HG03196 (cell line): ENCODE results near the gene OSBPL6.

Source experiments
- ATAC-seq: cut with Tn5 transposase; IDR thresholded peaks from one replicate; pipeline ENCODE4 v1.9.1; 2021; ENCODE audit not compliant: unreplicated experiment

OSBPL6 gene

DNA sequence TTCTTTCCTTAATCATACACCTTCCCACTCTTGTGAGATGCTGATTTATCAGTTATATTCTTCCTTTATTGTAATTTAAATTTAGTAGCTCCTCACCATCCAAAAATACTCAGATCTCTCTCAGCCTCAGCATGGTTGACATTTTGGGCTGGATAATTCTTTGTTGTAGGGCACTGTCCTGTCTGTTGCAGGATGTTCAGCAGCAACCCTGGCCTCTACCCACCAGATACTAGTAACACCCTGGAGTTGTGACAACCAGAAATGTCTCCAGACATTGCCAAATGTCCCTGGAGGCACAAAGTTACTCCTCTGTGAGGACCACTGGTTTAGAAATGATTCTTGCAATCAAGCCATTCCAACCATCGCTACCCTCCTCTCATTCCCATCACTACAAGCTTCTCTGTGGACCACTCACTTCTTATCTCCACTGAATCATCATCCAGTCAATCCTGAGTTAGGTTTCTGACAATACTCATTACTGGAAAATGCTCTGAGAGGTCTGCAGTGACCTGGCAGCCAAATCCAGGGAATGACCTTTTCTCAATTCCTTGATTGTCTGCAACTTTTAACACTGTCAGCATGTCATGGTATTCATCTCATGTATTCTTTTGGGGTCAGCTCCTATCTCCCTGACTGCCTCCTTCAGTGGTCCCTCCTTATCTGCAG is 43.3 kb downstream of the OSBPL6 start:
- no peak for ATAC-seq

DNA sequence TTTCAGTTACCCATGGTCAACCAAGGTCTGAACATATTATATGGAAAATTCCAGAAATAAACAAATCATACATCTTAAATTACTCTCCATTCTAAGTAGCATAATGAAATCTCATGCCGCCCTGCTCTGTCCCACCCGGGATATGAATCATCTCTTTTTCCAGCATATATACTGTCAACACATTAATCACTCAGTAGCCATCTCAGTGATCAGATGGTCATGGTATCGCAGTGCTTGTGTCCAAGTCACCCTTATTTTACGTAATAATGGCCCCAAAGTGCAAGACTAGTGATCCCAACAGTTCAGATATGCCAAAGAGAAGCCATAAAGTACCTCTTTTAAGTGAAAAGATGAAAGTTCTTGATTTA is 43.8 kb downstream of the OSBPL6 start:
- no peak for ATAC-seq

DNA sequence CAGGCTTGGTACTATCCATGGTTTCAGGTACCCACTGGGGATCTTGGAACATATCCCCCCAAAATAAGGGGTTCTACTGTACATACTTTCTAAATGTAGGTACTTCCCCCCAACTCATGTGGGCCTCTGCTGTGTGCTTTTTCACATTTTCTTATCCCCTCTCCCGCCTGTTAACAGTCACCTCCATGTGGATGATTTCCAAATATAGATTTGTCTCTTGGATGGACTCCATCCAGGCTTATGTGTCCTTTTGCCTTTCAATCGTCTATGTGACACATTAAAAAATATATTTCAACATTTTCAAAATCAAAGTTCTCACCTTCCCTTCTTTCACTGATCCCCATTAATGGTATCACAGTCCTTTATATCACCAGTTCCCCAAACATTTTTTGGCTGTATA is 44.4 kb downstream of the OSBPL6 start:
- no peak for ATAC-seq

- ATAC-seq = no peak
Measured at GRCh38 chr2:178241844-178242551, 47.7 kb downstream of the OSBPL6 start.

GRCh38 chr2:178242552-178242883 is 48.2 kb downstream of the OSBPL6 start:
- no peak for ATAC-seq

DNA sequence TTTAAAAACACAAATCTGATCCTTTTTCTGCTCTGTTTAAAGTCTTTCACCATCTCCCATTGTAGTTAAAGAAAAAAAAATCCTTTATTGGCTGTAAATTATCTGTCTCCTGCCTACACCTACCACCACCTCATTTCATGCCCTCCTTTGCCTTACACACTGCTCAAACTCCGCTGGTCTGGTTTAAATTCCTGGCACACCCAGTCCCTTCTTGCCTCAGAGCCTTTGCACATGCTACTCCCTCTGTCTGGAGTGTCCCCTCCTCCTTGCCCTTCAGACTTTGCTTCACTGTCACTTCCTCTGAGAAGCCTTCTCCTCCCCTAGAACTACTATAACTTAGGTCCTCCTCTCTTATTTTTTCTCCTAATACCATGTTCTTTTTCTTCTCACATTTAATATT is 49.6 kb downstream of the OSBPL6 start:
- ATAC-seq = no peak

GRCh38 chr2:178244777-178245176 is 50.5 kb downstream of the OSBPL6 start:
- no peak for ATAC-seq

- ATAC-seq = no peak
Measured at GRCh38 chr2:178246696-178247095, 52.4 kb downstream of the OSBPL6 start.

DNA sequence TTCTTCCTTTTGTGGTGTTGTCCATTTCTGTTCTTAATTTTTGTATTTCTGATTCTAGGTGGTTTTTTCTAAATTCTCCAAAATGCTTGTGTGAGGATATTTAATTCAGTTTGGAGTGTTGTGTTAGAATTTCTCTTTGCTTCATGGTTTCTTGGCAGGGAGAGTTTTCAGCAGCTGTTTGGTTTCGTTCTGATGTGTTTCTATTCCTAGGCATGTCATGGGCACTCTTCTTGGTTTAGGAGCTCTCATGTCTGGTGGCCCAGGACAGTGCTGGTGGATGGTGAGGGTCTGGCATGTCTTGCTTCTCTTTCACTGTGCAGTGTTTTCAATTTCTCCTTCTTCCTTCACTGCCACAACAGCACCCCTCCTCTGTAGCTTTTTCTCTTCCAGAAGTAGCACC is 52.9 kb downstream of the OSBPL6 start:
- ATAC-seq = no peak

- ATAC-seq = no peak
Measured at GRCh38 chr2:178250429-178250828, 56.1 kb downstream of the OSBPL6 start.

GRCh38 chr2:178251151-178251955 is 57.0 kb downstream of the OSBPL6 start:
- ATAC-seq = no peak

GRCh38 chr2:178256382-178257042 is 62.2 kb downstream of the OSBPL6 start:
- no peak for ATAC-seq

GRCh38 chr2:178257127-178257526 is 62.8 kb downstream of the OSBPL6 start:
- ATAC-seq = no peak

- no peak for ATAC-seq
Measured at GRCh38 chr2:178258916-178259315, 64.6 kb downstream of the OSBPL6 start.

DNA sequence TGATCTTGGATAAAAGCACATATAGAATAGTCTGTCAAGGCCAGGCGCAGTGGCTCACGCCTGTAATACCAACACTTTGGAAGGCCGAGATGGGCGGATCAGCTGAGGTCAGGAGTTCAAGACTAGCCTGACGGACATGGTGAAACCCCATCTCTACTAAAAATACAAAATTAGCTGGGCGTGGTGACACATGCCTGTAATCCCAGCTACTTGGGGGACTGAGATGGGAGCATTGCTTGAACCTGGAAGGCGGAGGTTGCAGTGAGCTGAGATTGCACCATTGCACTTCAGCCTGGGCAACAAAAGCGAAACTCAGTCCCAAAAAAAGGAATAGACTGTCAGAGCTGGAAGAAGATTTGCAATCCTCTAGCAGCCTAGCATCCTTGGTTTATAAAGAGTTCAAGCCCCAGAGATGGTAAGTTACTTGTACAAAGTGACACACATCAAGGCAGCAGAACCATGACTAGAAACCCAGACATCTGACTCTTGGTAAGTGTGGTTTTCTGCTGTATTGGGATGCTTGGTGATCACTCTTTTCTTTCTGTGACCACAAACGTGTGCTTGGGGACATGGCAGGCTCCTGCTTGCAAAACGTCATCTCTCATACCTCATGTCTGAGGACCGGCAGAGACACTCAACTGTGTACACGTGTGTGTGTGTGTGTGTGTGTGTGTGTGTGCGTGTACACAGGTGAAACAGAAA is 69.0 kb downstream of the OSBPL6 start:
- no peak for ATAC-seq

DNA sequence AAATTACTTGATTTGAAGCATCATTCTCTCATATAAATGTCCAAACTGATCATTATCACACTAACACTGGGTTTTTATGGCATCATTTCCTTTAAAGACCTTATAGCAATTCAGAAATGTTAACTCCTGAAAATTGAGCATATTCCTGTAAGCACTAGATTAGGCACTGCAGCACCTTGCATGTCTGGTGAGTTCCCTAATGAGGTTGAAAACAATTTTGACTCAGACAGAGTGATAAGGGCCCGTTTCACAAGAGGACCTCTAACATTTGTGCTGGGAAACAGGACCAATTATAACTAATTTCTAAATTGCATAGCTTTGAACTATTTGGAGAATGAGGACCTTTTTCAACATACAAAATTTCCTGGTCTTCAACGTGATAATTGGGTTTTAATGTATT is 69.9 kb downstream of the OSBPL6 start:
- no peak for ATAC-seq

DNA sequence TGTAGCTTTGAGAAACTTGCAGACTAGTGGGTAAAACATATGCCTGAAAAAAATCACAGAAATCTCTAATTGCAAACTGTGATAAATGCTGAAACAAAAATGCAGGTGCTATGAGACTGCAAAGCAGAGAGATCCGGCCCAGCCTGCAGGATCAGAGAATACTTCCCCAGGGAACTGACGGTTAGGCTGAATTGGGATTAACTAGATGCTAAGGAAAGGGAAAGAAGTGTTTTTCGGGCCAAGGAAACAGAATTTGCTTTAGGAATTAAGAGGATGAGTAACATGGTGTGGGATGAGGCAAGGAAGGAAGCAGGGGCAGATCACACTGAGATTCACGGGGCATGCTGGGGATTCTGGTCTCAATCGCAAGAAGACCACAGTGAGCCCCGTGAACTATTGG is 71.5 kb downstream of the OSBPL6 start:
- no peak for ATAC-seq

DNA sequence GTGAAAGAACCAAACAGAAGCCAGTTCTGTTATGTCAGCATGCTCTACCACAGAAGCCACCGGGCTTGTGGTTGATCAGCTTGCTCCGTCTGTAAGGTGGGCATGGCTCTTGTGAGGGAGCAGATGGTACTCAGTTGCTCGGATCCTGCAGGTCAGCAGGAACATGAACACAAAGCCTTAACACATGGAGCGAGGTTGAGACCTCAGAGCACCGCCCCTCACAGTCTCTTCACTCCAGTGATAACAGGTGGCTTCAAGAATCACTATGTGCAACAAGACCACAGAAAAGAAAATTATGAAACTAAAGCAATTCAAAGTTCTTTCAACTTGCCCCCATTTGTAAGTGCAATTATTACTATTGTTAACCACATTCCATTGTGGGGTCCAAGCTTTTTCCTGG is 72.1 kb downstream of the OSBPL6 start:
- ATAC-seq = no peak

DNA sequence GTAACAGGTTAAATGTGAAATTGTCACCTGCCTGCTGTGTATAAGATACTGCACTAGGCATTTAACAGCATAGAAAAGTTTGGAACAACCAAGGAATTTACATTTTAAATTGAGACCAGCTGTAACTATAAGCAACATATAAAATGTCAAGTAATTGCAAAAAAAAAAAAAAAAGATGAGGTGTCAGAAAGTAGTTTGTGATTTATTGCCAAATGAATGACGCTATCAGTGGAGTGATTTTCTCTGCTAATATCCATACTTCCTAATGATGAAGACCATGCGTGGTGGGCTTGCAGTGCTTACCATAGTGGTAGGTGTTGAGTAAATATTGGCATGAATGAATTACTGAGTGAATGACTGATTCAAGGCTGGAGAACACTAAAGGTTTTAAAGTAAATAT is 73.3 kb downstream of the OSBPL6 start:
- ATAC-seq = no peak

GRCh38 chr2:178268435-178268834 is 74.1 kb downstream of the OSBPL6 start:
- ATAC-seq = no peak
